GM12864 (cell line): Measurements from ENCODE around the gene UCHL1.
A peak's percentile ranks its signal among the peaks of the same experiment; 100 is the strongest.

Experiments used
- DNase-seq: peaks from one replicate; pipeline ENCODE4 v3.0.0-alpha.2; 2011; ENCODE audit warnings: low read depth
- H3K4me3 ChIP-seq: 2 replicates; pipeline ENCODE4 v1.5.1; 2011; ENCODE audit warnings: mild to moderate bottlenecking, low read depth, low read length, control low read depth
- CTCF ChIP-seq: IDR thresholded peaks from 2 replicates; pipeline ENCODE4 v1.5.1; 2011; ENCODE audit warnings: low read depth, mild to moderate bottlenecking, moderate library complexity, low read length, control low read depth, inconsistent platforms; ENCODE audit errors: missing control alignments

Gene UCHL1

GRCh38 chr4:41257906-41258305 lies 1.2 kb downstream of the UCHL1 start:
- TF ChIP-seq CTCF, result no peak
- no peak for DNase-seq
- peak overlapping the region; percentile 87 for H3K4me3 ChIP-seq

GRCh38 chr4:41258783-41259182 lies 2.1 kb downstream of the UCHL1 start:
- peak overlapping the region; percentile 87; the same call in 1 of the 2 replicates for H3K4me3 ChIP-seq
- DNase-seq, result no peak
- peak; percentile 38 for TF ChIP-seq CTCF

- no peak for DNase-seq
- no peak for TF ChIP-seq CTCF
- H3K4me3 ChIP-seq, result no peak overlapping the region
Measured at GRCh38 chr4:41260116-41260733, 3.5 kb downstream of the UCHL1 start.

- H3K4me3 ChIP-seq, result no peak overlapping the region
- no peak for DNase-seq
- TF ChIP-seq CTCF, result no peak
Measured at GRCh38 chr4:41262198-41262597, 5.5 kb downstream of the UCHL1 start.

GRCh38 chr4:41264212-41264611 lies 7.5 kb downstream of the UCHL1 start:
- no peak for DNase-seq
- H3K4me3 ChIP-seq, result no peak overlapping the region
- TF ChIP-seq CTCF, result no peak

GRCh38 chr4:41267997-41268396 lies 11.3 kb downstream of the UCHL1 start:
- no peak for TF ChIP-seq CTCF
- DNase-seq, result no peak
- H3K4me3 ChIP-seq, result no peak overlapping the region
